Measurements from ENCODE around the gene CAPG.

DNA sequence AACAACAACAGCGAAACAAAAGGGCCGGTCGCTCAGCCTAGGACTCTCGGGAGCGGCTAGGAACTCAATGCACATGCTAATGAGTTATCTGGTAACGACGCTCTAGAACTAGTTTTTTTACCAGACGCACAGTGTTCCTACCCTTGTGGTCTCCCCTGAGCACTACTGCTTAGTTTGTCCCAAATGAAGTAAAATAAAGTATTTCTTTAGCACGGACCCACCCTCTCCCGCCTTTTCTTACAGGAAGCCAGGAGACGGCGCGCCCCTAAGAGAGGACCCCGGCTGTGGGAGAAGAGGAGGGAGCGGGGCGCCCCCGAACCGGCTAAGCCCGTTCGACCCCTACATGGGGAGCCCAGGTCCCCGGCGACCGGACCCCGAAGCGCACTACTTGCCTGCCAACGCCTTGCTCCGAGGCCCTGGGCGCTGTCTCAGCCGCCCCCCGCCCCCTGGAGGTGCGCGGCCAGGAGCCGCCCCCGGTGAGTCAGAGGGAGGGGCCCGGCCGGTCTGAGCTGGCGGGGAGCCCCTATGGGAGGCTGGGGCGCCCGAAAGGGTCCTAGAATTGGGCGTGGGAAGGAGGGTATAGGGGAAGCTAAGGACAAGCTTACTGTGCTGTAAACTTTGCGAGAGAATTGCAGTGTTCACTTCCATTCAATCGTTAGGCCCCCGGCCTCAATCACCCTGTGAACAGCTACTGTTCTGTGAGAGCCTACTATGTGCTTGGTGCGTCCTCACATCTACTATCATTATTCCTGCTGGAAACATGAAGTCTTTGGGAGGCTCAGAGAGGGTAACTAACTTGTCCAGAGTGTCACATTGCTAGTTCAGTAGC lies 3.6 kb upstream of the CAPG start:
- TF ChIP-seq, protein P1, sequence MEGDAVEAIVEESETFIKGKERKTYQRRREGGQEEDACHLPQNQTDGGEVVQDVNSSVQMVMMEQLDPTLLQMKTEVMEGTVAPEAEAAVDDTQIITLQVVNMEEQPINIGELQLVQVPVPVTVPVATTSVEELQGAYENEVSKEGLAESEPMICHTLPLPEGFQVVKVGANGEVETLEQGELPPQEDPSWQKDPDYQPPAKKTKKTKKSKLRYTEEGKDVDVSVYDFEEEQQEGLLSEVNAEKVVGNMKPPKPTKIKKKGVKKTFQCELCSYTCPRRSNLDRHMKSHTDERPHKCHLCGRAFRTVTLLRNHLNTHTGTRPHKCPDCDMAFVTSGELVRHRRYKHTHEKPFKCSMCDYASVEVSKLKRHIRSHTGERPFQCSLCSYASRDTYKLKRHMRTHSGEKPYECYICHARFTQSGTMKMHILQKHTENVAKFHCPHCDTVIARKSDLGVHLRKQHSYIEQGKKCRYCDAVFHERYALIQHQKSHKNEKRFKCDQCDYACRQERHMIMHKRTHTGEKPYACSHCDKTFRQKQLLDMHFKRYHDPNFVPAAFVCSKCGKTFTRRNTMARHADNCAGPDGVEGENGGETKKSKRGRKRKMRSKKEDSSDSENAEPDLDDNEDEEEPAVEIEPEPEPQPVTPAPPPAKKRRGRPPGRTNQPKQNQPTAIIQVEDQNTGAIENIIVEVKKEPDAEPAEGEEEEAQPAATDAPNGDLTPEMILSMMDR (IDR thresholded peaks at IDR 0.05), result no peak
- TF ChIP-seq POLR2AphosphoS5 (IDR thresholded peaks at IDR 0.05; ENCODE audit: low read depth, low read length) (0 out of 2 replicates have a peak, but pooled peaks have one; percentile 8), SIN3A (IDR thresholded peaks at IDR 0.05; ENCODE audit: borderline replicate concordance, insufficient read depth, low read depth, low read length) (no peak), TCF7L2 (IDR thresholded peaks at IDR 0.05; ENCODE audit: low read depth, low read length) (no peak)

Measured in Panc1 (cell line).